NCI-H82 treated with DMSO at 0.1 percent for 48 hours (cell line): ENCODE data around the gene VAT1.
A peak's percentile ranks its signal among the peaks of the same experiment; 100 is the strongest.
"Not testable (repeated sequence)": the region's sequence is repeated elsewhere in the genome, so short reads cannot be mapped to it uniquely, and the experiment has no call there.

Source experiments
- DNase-seq: peaks from one replicate; lab custom pipeline; 2025; ENCODE audit not compliant: unreplicated experiment; lab: John Stamatoyannopoulos, UW

VAT1 gene

DNA sequence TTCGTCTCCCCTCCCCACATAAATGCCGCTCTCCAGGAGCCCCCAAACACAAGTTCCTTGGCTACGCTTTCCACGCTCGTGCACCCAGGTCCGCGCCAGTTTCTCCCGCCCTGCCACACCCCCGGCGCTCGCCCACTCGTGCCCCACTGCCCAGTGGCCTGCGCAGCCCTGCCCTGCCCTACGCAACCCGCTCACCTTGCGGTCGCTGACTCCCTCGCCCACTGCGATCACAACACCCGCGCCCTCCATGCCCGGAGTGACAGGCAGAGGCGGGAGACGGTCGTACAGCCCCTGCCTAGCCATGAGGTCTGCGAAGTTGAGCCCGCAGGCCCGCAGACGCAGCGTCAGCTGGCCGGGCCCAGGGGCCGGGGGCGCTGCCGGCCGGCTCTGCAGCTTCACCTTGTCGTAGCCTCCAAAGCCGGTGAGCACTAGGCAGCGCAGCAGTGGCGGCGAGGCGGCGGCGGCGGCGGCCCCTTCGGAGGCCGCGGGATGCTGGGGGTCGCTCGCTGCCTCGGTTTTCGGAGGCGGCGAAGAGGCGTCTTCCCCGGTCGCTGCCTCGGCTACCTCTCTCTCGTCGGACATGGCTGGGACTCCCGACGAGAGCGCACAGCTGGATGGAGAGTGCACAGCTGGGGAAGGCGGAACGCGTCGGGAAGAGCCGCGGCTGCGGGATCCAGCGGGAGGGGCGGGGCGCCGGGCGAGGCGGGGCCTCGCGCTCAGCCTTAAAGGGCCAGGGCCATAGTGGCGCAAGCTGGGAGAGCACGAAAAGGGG lies at the start of gene VAT1:
VAT1 (minus strand) TSS at position 645 of the 772 bp plus-strand sequence; CDS start at position 582, 63 bp downstream.
- DNase-seq, result peak; percentile 67

DNA sequence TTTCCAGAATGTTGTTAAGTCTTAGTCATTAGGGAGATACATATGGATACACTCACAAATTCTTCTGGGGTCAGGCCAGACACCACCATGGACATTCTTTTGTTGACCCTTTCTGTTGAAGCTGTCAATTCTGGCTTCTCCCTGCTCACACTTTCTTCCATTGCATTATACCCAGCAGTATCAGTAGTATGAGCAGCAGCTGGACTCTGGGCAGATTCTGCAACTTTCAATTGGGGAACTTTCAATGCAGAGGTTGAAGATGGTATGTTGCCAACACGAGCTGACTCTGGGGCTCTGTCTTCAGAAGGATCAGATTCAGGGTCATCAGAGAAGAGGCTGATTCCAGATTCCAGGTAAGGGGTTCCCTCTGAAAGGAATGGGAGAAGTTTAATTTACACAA lies 48.7 kb upstream of the VAT1 start:
- DNase-seq, result no peak

DNA sequence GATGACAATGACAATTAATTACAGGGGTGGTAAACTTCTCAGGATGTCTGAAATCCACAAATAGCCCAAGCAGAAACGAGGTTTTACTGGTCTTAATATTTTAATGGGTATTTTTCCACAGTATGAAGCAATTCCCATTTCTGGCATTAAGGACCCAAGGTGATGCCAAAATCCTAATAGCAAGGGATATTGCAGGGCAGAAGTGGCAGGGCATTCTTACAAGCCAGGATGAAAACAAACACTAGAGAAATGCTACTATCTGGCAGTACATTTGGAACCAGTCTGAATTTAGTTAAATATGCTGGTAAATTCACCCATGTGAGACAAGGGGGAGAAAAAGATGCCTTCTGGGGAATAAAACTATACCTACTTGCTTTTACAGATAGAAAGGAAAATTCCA lies 48.1 kb upstream of the VAT1 start:
- no peak for DNase-seq

DNA sequence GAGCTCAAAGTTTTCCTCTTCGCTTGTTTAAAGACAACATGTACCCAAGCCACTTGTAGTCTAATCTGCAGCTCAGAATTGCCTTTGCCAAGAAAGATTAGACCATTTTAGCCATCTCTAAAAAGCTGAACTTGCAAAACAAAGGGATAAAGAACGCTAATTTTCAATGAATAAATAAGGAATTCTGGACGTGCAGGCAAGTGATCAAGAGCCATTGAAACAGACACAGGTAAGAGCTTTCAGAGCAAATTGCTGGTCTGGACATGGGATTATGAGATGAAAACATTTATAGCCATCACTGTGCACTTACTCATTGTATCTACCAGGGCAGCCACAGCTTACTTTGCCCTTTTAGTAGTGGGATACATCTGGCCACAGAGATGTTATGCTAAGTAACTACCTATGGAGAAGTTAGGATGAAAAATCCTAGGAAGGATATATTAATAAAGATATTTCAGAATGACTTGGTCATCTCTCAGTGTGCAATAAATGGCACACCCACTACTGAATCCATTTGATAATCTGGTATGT lies 47.2 kb upstream of the VAT1 start:
- DNase-seq, result no peak

DNA sequence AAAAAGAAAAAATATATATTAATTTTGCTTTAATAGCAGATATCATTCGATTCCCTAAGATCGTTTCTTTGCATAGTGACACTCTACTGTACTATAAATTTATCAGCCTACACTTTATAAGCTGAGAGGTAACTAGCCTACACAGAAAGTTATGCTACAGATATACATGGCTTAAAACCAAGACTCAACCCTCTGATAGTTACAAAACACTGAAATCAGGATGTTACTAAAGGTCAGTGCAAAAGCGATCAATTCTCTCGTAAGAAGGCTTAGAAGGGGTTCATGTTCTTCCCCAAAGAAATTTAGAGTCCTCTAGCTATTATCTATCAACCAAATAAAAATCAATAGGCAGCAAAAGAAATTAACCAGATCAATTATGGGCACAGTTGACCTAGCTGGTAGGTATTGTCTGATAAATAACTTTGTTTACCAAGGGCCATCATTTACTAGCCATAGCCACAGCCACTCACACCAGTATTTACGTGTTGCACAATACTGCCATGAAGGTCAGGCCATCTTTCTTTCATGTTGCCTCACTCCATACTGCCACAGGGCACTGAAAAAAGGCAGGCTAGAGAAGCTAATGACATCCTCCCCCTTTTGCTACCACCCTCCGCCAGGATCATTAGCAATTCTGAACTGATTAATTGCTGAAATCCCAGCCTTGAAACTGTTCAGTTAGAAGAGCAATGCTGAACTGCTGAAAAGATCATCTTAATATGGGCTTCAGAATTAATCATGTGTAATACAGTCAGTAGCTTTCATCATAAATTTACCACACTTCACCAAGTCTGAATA lies 46.6 kb upstream of the VAT1 start:
- no peak for DNase-seq

DNA sequence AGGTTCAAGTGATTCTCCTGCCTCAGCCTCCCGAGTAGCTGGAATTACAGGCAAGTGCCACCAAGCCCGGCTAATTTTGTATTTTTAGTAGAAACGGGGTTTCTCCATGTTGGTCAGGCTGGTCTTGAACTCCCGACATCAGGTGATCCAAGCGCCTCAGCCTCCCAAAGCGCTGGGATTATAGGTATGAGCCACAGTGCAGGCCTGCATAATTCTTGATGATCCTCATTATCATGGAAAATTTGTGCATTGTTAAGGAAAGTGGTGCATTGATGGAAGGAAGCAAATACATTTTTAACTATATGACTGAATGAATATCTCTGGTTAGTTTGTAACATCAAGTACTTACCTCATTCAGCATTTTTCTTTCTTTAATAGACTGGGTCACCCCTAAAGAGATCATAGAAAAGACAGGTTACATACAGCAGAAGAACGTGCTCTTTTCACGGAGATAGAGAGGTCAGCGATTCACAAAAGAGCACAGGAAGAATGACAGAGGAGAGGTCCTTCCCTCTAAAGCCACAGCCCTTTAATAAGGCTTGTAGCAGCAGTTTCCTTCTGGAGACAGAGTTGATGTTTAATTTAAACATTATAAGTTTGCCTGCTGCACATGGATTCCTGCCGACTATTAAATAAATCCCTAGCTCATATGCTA lies 40.9 kb upstream of the VAT1 start:
- DNase-seq, result no peak

DNA sequence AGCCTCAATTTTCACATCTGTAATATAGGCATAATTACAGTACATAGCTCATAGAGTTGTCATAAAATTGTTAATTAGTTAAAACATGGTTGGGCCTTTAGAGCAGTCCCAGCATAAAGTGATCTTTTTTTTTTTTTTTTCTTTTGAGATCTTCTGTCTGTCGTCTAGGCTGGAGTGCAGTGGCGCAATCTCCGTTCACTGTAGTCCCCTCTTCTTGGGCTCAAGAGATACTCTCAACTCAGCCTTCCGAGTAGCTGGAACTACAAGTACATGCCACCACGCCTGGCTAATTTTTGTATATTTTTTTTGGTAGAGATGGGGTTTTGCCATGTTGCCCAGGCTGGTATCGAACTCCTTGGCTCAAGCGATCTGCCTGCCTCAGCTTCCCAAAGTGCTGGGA lies 33.9 kb upstream of the VAT1 start:
- no peak for DNase-seq

DNA sequence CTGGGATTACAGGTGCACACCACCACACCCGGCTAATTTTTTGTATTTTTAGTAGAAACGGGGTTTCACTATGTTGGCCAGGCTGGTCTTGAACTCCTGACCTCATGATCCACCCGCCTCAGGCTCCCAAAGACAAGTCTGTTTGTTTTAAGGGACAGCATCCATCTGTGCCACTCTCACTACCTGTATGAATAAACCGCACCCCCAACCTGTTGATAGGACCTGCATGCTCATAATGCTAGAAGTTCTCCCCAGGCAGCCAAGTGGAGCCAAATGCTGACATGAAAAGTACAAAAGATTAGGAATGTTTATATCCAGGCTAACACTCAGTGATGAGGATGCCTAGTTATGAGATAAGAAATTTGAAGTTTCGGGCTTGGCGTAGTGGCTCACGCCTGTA lies 30.8 kb upstream of the VAT1 start:
- DNase-seq, result not testable (repeated sequence)

DNA sequence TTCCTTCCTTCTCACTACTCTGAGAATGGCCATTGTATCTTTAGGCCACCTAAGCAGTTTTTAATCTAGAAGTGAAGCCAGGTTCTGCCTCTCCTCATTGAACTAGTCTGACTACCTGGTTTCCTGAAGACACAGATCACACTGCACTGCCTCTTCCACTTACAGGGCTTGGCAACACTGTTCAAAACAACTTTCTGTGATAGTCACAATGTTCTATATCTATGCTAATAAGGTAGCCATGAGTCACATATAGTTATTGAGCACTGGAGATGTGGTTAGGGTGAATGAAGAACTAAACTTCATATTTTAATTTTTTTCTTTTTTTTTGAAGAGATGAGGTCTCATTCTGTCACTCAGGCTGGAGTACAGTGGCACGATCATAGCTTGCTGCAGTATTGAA lies 29.8 kb upstream of the VAT1 start:
- no peak for DNase-seq

DNA sequence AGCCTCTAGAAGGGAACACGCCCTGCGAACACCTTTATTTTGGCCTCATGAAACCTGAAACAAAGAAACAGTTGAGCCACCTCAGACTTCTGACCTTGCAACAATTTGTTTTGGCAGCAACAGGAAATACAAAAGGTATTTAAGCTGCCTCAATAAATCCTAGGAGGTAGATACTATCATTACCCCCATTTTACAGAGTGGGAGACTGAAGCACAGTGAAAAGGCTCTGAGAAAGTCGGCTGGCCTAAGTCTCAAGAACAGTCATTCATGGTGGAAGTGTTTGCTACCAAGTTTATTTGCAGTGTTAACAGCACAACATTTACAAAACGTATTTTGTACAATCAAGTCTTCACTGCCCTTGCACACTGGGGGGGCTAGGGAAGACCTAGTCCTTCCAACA lies 21.8 kb upstream of the VAT1 start:
- DNase-seq, result no peak

DNA sequence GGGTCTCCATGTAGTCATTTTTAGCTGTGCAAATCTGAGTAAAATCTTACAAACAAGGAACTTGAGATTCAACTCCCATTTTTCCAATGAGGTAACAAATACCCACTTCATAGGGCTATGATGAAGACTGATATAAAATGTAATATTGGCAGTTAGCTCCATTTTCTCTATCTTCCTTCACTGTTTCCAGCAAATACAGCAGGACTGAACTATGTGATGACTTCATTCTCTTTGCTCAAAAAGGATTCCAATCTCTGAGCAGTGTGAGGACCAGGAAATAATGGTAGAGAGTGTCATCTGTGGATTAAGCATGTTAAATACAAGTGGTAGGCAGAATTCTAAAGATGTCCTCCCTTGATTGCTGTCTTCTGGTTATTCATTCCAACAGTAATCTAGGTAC lies 21.1 kb upstream of the VAT1 start:
- DNase-seq, result no peak

DNA sequence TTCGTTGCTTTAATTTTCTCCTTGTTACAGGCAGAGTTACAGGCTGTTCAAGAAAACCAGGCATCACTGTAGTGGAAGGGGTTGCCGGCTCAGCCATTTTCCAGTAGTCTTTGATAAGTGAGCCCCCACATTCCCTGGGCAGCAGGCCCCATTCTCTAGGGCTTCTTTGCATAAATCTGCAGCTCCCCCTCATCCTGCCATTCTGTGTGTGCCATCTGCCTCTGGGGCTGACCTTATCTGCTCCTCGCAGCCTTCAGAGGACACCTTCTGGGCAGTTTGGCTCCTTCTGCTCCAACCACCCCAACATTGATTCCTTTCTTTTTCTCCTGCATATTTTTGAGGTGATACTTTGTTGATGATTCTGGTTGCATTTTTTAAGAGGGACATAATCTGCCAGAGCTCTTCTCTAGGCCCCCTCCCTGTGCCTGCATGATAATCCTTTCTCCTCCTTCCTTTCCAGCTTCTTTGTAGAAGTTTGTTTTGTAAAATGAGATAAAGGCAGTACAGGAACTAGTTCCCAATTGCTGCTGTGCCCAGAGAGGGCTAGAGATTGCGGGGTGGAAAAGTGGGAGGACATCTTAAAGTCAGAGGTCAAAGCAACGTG lies 19.9 kb upstream of the VAT1 start:
- DNase-seq, result peak; percentile 34

DNA sequence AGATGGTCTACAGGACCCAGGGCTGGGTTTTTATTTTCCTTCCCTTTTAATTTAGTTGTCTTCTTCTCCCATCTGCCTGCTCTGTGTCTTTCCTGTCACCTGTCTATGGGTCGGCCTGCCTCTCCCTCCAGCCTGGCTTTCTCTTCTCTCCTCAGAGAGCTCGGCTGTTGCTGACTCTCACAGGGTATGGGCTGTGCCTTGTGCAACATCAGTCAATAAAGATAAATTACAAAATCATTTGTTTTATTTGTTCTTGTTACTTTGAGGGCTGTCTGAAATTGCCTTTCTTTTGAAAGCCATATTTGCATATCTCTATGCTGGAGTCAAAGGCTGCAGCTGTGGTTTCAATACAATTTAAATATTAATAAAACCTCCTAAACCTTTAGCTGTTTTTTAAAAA lies 18.5 kb upstream of the VAT1 start:
- no peak for DNase-seq

DNA sequence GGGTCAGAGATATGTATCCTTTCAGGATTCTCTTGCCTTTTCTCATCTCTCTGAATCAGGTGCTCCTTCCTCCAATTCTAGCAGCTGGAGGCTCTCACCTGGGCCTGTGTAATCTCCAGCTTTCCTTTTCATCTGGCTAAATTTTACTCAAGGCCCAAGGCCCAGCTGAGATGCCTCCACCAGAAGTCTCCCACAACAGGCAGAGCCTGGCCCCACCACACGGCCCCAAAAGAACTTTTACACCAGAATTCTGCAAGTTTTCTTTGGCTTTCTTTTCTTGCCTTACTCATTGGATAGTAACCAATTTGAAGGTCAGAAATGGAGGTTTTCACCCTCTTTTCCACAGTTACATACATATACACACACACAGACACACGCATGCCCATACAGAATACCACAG lies 17.5 kb upstream of the VAT1 start:
- no peak for DNase-seq

DNA sequence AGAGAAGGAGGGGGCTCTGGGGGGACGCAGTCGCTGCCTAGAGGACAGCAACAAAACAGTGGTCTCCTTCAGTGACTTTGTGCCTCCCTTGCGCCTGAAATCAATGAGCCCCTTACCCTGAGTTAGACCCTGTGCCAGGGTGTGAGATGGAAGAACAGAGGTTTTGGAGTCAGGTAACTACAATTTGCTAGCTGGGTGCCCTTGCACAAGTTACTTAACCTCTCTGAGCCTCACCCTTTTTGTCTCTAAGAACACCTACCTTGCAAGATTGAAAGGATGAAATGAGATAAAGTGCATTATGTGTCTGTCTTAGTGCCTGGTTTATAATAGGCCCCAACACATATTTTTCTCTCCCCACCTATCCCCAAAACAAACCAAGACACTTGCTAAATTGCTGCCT lies 12.7 kb upstream of the VAT1 start:
- DNase-seq, result no peak

DNA sequence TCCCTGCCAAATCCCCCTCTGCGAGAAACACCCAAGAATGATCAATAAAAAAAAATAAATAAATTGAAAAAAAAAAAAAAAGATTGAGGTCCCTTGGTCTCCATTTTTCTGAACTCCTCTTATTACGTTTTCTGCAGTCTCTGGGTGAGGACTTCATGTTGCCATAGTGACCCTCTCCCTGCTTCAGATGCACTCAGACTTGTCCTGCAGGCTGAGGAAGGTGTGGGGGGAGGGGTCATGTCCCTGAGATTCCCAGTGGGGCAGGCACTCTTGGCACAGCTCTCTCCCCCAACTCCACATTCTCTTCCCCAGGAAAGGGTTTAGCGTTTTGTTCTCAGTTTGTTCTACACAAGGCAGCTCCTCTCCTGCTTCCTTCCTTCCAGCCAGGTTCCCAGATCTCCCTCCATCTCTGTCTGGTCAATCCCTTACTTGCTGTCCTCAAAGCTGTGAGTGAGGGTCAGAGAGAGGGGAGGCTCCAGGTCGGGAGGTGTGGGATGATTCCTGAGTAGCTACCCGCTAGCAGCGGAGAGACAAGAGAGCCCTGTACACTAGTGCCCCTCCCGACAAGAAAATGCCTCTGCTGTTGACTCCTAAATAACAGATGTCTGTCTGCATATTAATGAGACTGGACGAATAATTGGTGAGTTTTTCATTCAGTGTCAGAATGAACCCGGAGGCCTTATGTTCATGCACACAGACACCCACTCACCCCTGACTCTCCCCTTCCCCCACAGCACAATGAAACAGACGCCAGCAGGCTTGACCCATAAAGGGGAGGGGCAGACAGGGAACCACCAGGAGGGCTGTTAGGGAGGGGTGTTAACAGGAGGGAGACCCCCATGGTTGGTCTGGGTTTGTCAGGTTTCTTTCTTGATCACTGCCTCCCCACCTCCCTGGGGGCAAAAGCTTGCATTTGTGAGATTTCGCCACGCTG lies 12.0 kb upstream of the VAT1 start:
- peak; percentile 55 for DNase-seq

DNA sequence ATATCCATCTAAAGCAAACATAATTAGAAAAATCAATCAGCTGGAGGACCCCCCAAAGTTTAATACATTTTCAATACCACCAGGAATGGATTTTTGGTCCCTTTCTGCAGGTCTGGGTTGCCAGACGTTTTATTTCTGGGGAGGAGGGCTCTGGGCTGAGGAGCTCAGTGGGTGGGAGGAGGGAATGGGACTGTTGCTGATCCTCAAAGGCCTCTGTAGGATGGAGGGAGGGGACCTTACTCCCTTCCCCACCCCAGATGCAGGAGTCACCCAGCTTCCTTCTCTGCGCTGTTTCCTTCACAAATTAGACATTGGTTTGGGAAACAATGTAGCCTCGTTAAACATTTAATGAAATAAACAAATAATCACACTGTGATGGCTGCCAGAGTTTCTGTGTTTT lies 9.5 kb upstream of the VAT1 start:
- no peak for DNase-seq

DNA sequence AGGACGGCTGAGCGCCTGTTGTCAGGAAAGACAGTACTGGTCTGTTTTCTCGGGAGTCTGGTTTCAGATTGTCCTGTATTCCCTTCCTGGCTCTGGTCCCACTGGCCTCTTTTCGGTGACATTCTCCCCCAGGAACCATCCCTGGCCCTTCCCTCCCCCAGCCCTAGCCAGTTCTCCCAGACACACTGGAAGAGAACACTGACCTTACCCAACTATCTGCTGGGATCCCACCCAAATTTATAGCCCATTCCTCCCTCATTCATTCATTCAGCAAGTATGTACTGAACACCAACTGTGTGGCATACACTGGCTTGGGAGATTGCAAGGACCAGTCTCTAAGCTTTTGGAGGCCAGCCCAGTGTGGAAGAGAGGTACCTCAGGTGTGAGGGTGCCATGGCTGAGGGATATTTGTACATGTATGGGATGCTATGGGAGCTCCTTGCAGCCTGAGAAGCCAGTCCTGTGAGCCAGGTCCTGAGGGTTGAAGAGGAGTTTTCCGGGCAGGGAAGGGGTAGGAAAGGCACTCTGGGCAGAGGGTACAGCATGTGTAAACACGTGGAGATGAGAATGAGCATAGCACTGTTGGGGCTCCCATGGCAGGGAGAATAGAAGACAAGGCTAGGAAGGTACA lies 8.1 kb upstream of the VAT1 start:
- DNase-seq, result no peak

DNA sequence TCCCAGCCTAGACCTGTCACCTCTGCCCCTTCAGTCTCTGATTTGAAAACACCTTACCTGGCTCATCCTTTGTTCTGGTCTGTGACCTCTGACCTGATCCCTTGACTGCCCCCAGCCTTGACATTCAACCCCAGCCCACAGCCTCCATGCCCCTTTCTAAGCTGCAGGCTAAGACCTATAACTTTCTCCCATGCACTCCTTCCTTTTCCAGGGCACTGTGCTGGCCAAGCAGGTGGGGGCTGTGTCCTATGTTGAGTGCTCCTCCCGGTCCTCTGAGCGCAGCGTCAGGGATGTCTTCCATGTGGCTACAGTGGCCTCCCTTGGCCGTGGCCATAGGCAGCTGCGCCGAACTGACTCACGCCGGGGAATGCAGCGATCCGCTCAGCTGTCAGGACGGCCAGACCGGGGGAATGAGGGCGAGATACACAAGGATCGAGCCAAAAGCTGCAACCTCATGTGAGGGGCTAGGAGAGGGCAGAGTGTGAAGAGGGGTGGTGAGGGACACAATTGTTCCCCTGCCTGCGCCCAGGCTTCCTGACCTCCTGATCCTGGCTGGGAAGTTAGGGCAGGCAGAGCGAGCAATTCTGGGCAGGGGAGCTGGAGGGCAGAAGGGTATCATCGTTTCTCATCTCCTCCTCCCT lies 6.2 kb upstream of the VAT1 start:
- DNase-seq, result no peak
